ENCODE measurements around the gene CD59.

Gene CD59

DNA sequence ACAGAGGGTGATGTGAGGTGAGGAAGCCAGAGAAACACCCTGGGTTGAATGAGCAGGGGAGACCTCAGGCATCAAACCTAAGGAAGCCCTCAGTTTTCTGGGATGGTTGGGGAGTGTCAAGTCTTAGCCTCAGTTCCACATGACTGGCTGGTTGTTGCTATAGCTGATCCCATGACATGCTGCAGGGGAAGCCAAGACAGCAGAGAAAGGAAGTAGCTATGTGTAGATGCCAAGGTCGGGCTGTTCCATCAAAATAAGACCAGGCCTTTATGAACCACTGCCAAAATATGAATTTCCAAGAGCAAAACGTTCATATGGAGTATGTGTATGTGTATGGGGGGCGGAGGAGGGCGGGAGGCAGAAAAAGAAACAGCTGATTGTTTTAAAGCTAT is 11.6 kb downstream of the CD59 start:
- no peak overlapping the region for H3K4me3 ChIP-seq (ENCODE audit: low read depth, low read length)
- DNase-seq (ENCODE audit: low read depth) = peak; percentile 85
- no peak for TF ChIP-seq CTCF (conservative IDR thresholded peaks at IDR 0.05; ENCODE audit: low read depth, low read length)

- peak; percentile 85 for DNase-seq (ENCODE audit: low read depth)
- TF ChIP-seq CTCF (conservative IDR thresholded peaks at IDR 0.05; ENCODE audit: low read depth, low read length) = no peak
- H3K4me3 ChIP-seq (ENCODE audit: low read depth, low read length) = no peak overlapping the region
These were observed 12.9 kb downstream of the CD59 start for GRCh38 chr11:33723238-33723881.

DNA sequence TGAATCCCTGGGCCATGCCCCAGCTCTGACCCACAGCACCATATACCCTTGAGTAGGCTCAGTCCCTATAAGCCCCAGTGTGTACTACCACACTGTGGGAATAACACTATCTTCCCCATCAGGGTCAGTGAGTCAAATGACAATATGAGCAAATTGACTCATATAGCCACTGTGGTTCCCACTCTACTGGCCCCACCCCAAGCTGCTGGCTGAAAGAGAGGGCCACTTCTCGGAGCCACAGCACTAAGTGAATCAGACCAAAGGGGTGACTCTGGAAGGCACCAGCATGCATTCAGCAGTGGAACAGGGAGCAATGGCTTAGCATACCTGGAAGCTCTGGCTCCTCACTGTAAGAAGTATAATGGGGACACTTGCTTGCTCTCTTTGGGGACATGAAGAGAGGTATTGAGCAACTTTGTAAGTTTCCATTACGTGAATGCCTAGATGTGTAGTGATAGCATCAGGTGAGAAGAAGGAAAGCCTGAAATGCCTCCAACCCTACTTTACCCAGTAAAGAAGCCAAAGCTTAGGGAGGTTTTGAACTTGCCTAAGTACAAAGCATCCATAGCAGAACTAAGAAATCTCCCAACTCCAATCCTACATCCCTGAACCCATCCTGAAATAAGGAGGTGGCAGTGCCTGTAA is 13.5 kb downstream of the CD59 start:
- no peak for DNase-seq (ENCODE audit: low read depth)
- no peak for TF ChIP-seq CTCF (conservative IDR thresholded peaks at IDR 0.05; ENCODE audit: low read depth, low read length)
- no peak overlapping the region for H3K4me3 ChIP-seq (ENCODE audit: low read depth, low read length)

DNA sequence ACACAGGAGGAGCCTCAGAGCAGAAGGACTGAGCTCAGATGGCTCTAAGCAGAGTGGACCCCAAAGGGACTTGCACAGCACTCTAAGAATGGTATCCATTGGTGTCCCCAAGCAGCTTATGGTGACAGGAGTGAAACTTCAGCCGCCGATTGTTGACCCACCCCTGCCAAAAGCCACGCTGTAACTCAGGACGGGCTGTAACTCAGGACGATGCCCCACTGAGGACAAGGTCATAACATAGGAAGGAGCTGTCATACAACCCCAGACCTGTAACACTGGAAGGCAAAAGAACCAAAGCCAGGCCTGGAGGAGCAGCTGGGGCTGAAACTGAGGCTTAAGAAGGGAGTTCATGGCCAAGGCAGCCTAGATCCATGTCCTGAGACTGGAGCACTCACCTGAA is 14.2 kb downstream of the CD59 start:
- DNase-seq (ENCODE audit: low read depth) = no peak
- H3K4me3 ChIP-seq (ENCODE audit: low read depth, low read length) = no peak overlapping the region
- TF ChIP-seq CTCF (conservative IDR thresholded peaks at IDR 0.05; ENCODE audit: low read depth, low read length) = no peak

GRCh38 chr11:33721426-33721825 is 14.8 kb downstream of the CD59 start:
- no peak for DNase-seq (ENCODE audit: low read depth)
- no peak for TF ChIP-seq CTCF (conservative IDR thresholded peaks at IDR 0.05; ENCODE audit: low read depth, low read length)
- no peak overlapping the region for H3K4me3 ChIP-seq (ENCODE audit: low read depth, low read length)

DNA sequence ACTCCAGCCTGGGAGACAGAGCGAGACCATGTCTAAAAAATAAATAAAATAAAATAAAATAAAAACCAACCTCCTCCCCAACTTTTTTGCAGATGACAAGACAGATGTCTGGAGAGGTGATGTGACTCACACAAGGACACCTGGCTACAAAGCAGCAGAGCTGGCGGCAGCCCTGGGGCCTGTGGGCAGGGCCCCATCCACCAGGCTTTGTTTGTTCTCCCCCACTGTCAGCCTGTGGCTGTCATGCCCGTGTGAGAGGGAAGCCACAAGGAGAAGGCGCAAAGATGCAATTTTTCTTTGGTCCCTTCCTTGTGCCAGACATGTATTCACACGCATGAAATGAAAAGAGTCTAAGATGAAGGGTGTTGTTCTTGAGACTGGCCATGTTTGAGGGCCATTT is 16.6 kb downstream of the CD59 start:
- H3K4me3 ChIP-seq (ENCODE audit: low read depth, low read length) = no peak overlapping the region
- no peak for TF ChIP-seq CTCF (conservative IDR thresholded peaks at IDR 0.05; ENCODE audit: low read depth, low read length)
- no peak for DNase-seq (ENCODE audit: low read depth)

DNA sequence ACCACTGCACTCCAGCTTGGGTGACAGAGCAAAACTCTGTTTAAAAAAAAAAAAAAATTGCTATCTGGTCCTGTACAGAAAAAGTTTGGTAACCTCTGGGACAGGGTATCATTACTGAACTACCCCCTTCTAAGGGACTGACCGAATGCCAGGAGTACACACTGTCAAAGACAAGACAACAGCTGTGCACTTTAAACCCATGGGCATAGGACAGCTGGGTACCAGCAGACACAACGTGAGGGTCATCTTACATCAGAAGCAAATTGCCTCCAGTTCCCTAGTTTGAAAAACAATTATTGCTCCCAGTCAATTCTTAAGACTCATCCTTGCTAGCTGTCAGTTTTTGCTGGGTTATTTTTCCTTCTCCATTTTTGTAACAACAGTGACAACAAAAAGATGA is 17.8 kb downstream of the CD59 start:
- TF ChIP-seq CTCF (conservative IDR thresholded peaks at IDR 0.05; ENCODE audit: low read depth, low read length) = no peak
- no peak for DNase-seq (ENCODE audit: low read depth)
- no peak overlapping the region for H3K4me3 ChIP-seq (ENCODE audit: low read depth, low read length)

Data from choroid plexus epithelial cell (primary cell).